ENCODE data around the gene CDK14.

CDK14 gene

DNA sequence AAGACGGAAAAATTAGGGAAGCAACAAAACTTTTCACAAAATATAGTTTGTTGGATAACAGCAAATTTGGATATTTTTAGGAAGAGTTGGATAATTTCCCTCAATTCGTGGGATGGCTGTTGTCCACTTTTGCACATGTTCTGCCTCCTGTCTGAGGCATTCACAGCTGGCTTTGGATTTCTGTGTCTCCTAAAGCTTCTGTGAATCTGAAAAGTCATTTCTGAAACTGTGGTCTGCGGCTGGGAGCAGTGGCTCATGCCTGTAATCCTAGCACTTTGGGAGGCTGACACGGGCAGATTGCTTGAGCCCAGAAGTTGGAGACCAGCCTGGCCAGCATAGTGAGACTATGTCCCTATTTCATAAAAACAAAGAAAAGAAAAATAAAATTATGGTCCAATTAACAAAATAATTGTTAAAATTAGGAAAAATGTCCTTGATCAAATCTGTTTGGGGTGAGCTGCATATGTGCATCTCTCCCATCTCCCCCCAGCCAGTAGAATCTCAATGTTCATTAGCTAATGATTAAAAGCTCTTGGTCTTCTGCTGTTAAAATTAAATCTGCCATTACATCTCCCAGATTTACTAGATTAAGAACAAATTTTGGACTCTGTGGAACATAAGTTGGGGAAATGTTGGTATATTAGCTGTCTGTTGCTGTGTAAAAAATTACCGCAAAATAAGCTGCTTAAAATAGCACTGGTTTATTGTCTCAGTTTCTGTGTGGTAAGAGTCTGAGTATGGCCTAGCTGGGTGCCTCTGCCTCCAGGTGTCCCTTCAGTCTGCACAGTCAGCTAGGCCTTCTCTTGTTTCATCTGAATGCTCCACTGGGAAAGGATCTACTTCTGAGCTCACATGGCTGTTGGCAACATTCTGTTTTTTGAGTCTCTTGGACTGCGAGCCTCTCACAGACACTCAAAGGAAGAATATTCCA lies 336.1 kb downstream of the CDK14 start:
- no peak for DNase-seq (ENCODE audit: insufficient read length, low spot score)
- no peak for FAIRE-seq

DNA sequence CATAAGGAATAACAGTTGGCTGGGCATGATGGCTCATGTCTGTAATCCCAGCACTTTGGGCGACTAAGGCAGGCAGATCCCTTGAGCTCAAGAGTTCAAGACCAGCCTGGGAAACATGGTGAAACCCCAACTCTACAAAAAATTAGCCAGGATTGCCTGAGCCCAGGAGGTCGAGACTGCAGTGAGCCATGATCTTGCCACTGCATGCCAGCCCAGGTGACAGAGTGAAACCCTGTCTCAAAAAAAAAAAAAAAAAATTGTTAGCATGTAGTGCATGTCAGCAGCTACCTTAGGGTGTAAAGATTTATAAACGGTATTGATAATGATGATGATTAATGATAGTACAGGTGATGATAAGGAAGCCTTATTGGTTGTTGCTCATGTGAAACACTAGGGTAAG lies 336.9 kb downstream of the CDK14 start:
- FAIRE-seq: no peak

DNA sequence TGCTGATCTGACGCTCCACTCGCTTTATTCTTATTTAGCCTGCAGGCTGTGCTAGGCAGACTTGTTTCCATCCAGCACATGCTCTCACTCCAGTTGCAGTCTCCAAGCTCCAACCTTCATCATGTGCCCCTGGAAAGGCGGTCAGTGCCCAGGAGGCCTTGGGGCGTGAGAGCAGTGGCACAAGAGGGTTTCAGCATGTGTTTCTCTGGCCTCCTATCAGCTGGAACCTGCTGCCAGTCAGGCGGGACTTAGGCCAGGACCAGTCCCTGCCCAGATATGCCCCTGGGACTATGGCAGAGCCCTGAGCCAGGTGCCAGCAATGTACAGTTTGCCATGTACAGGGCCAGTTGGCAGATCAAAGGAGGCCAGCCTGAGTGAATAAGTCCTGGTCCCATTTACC lies 337.9 kb downstream of the CDK14 start:
- no peak for FAIRE-seq
- DNase-seq (ENCODE audit: insufficient read length, low spot score): no peak

More for the DNA sequence above, 336.9 kb downstream of the CDK14 start:
- DNase-seq (ENCODE audit: insufficient read length, low spot score): no peak

DNA sequence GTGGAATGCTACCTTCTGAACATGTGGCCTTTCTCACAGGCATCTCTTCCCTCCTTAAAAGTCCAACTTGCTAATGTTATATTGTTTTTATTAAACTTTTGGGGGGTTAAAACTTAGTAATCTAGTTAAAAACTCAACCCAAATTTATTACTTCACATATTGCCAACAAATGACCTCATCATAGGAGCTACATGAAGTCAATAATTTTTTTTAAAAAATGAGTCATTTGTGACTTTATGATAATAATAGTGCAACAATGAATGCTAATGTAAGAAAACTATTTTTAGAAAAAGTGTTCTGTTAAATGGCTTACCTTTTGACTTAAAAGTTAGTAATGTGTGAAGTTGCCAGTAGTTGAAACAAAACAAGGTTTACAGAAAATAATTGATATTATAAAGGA lies 342.2 kb downstream of the CDK14 start:
- FAIRE-seq (no peak), DNase-seq (ENCODE audit: insufficient read length, low spot score) (no peak)

DNA sequence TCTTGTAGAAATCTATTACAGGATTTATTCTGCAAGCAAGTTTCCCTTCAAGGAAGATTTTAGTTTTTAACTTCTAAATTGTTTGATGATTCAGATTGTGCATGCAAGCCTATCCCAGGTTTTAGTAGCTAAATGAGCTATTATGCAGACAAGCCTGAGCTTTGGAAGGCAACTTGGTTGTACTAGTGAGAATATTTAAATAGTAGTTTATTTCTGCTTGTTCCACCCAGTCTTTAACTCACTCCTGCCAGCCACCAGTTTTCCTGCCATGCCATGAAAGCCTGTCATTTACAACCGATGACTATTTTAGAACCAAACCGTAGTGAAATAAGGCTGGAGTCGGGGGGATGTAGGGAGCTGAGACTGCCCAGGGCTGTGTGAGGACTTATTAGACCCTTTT lies 343.5 kb downstream of the CDK14 start:
- FAIRE-seq: no peak
- no peak for DNase-seq (ENCODE audit: insufficient read length, low spot score)

DNA sequence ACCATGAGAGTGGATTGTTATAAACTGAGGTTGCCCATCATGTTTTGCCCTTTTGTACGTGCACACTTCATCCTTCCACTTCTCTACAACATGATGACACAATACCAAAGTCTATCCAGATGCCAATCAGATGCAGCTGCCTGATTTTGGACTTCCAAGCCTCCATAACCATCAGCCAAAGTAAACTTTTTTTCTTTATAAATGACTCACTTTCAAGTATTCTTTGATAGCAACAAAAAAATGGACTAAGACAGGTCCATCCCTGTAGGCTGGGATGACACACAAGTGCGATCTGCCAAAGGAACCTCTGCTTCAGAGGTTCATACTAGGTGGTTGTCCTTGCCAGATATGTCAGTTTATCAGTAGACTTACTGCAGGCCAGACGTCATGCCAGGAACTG lies 347.9 kb downstream of the CDK14 start:
- FAIRE-seq: no peak

DNA sequence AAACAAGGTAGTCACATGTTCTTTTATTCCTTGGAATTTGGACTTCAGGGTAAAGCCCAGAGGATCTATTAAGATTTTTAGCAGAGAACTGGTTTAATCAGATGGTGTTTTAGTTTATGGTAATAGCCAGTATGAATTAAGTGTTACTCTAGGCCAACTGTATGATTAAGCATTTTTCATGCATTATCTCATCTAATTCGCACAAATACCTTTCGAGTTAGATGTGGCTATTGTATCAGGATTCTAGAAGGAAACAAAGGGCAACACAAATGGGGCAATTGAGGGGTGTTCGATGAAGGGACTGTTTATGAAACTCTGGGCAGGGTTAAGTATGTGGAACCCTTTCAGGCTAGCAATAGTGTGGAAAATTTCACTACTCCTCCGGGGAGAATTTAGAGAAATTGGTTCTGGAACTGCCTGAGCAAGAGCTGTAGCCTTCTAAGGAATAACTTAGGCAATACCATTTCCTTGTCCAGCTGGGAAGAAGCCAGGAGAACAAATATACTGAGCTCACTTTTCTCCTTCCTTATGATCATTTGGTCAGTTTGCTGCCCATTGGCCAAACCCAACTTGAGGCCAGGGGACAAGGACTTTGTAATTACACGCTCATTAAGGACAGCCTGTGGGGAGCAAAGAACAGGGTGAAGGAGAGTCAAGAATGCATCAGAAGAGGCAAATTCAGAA lies 349.1 kb downstream of the CDK14 start:
- FAIRE-seq (no peak), DNase-seq (ENCODE audit: insufficient read length, low spot score) (no peak)

More for the DNA sequence above, 347.9 kb downstream of the CDK14 start:
- DNase-seq (ENCODE audit: insufficient read length, low spot score): no peak

DNA sequence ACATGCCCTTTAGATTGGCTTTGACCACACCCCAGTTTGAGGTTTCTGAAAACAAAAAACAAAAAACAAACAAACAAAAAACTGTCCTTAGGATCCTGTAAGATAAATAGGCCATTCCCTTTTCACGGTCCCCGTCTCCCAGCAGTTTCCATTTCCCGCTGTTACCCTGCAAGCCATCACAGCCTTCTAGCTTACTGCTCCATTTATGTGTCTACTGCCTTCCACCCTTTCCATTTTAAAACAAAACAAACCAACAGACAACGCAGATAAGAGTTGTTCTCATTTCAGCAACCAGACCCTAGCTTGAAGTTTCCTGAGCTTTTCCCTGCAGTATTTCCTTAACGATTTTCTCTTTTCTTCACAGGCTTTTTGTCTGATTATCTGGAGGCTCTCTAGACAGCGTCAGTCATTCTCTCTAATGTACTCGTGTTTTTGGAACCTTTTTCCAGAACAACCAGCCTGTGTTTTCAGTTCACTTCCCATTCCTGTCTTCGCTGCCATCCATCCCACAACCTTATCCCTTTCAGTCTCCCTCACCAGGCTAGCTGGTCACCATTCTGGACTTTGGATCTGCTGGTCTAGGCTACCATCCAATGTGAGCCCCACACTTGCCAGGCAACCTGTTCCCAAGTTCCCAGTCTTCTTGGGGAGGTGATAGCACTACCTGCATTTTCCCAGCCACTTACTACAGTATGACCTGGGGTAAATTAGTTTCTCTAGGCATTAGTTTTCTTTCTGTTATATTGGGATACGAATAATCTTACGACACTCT lies 350.8 kb downstream of the CDK14 start:
- FAIRE-seq (no peak), DNase-seq (ENCODE audit: insufficient read length, low spot score) (no peak)

DNA sequence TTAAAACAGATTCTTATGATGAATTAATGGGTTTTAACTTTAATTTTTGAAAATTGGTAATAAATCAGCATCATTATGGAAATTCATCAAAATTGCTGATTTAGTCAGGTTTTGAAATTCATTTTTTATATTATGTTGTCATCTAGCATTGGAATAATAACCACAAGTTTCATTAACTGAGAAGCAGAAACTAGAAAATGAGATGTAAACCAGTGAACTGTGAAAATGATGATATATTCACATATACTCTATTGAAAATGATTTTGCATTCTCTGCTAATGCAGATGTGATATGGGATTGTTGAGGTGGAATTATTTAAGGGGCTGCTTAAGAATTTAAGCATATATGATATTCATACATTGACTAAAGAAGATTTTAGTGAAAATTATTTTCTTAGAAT lies 352.0 kb downstream of the CDK14 start:
- no peak for FAIRE-seq
- no peak for DNase-seq (ENCODE audit: insufficient read length, low spot score)

DNA sequence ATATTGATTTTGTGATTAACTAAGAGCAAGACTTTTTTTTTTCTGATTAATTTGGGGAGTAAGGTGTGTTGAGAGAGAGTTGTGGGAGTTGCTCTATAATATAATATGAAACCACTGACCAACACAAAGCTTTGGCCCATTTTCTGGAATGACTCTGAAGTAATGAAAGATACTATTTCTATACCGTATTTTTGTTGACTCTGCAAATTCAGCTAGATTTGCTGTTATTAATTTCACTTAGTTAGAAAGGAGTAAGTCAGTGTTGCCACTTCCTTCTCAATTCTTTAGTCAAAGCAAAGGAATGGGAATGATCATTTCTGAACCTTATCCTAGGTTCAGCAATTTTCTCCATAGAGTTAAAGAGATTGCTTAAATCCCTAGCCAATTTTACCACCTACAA lies 355.1 kb downstream of the CDK14 start:
- DNase-seq (ENCODE audit: insufficient read length, low spot score) (no peak), FAIRE-seq (no peak)

DNA sequence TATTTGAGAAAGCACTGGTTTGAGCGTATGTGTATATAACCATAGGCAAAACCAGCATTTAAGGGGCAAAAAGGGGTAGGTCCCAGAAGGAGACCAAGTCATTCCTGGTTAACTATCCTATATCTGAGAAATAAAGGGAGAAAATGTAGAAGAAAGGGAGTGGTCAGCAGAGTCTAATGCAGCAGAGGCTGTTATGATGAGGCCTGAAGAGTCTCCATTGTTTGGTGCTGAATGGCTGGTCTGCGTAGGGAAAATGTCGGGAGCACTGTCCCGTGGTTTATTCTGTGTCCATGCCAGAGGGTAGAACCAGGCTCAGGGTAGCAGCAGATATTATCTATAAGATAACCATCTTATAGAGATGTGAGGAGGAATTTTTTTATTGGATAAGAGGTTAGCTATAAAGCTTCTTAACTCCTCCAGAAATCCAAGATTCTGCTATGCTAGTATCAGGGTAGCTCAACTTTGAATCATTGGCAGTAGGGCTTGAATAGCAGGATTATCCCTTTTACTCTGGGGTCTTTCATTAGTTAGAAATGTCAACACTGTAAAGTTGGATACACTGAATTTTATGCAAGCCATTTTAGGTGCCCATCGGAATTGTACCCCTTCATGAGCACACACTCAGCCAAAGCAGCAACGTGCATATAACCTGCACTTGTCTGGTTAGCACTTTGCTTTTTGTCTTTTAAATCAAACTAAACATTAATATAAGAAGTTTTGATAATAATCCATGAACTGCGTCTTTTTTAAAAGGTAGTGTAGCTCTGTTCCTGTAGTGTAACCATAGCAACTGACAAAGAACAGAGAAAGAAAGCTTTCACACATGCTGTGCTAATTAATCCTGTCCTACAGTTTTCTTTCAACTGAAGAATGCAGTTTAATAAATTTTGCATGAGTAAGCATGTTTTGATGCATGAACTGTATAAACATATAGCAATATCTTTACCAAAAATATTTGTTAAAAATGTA lies 356.1 kb downstream of the CDK14 start:
- FAIRE-seq (no peak), DNase-seq (ENCODE audit: insufficient read length, low spot score) (no peak)

DNA sequence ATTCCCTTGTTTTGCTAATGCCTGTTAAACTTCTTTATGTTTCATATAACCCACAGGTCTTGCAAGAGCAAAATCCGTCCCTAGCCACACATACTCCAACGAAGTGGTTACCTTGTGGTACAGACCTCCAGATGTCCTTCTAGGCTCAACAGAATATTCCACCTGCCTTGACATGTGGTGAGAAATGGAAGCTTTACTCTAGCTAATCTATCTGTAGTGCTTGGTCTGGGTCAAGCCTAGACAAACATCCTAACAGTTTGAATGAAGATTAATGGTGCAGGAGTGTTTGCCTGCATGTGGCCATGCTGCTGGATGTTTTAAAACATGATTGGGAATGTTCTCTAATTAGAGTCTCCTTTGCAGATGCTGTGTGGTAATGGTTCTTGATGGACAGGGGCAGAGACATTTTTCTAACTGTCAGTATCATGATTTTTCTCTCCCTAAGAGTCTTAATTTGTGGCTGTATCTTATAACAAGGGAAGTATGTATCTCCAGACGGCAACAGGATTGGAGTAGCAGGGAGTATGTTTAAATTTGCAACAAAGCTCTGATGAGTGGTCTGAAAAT lies 359.6 kb downstream of the CDK14 start:
- DNase-seq (ENCODE audit: insufficient read length, low spot score) (no peak), FAIRE-seq (no peak)

DNA sequence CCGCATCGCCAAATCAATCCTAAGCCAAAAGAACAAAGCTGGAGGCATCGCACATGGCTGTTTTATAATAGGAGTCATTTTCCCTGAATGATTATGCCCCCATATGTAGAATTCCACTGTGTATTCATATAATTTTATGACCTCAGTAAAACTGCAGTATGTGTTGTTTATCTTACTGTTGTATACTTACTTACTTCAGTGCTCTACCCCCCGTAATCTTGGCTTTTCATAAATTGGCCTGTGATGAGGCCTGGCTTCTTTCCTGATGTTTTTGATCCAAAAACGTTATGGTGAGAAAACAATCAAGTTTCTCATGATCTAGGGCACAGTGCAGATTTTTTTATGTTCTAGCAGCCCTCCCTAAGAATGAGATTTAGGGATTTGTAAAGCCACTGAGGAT lies 361.8 kb downstream of the CDK14 start:
- DNase-seq (ENCODE audit: insufficient read length, low spot score) (no peak), FAIRE-seq (no peak)

DNA sequence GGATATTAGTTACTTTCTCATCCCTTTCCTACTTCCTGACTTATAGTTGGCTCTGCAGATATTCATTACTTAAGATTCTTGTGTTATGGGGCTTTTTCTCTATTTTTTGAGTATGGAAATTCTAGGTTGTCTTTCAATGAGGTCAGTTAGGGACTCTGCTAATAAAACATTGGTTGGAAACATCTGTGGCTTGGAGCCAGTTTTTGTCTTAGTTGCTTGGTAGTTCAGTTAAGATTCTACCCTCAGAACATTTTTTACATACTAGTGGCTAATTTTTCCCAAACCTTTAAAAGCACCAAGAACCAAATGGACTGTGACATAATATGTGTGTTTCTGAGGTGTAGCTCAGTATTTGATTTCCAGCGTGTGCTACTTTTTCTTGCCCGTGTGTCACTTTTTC lies 362.5 kb downstream of the CDK14 start:
- FAIRE-seq (no peak), DNase-seq (ENCODE audit: insufficient read length, low spot score) (no peak)

DNA sequence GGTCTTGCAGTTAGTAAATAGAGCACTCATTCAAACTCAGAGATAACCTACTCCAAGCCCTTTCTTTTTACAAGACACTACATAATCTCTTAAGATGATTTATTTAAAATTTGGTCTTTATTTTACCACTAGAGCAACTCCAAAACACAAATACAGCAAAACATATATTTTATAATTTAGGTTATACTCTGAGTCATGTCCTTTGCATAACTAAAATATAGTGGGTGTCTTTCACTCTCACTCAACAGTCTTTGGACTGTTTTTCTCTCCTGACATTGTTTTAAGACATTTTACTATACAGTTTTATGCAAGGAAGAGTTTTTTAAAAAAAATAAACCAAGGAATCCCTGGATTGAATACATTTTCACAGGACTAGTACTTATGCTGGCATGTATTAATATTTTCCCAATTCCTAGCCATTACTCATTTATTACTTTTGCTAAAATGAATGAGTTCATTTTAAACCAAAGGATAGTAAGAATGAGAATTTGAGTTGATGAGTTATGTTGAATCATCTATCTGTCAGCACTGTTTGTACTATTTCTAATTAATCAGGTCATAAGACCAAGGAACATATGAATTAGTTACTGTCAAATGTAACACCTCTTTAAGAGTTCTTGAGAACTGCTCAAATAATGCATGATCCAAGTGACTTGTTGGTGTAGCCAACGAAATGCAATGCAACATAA lies 365.1 kb downstream of the CDK14 start:
- FAIRE-seq: no peak
- no peak for DNase-seq (ENCODE audit: insufficient read length, low spot score)

DNA sequence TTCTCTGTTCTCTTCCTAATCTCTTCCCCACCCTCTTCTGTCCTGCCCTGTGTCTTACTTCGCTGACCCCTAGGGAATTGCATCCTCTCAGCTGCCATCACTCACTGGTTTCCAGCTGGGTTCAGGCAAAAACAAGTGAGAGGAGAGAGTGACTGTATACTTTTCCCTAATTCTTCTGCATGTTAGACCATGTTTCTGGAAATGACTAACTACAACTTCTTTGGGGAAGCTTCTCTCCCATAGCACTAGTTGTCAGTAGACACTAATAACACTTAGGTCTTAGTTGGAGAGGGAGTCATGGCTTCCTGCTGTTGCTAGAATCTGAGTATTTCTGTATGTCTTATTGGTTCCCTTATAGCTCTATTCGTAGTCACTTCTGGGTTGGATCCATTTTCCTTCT lies 369.1 kb downstream of the CDK14 start:
- FAIRE-seq: no peak

DNA sequence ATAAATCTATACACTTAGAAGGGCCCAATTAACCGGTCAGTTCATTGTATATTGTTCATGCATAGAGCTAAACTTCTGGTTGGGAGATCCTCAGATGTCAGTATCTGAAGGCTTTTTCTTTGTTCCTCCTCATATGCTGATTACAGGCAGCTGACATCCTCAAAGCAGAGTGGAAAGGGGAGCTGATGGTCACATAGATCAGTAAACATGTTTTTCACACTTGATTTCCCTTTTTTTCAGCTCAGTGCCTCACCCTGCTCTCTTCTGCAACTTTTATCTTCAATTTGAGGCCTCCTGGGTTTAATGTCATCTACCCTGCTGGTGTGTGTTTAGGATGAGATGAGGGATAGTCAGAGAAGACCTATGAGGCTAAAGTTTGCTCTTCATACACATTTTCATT lies 370.2 kb downstream of the CDK14 start:
- no peak for FAIRE-seq

More for the DNA sequence above, 369.1 kb downstream of the CDK14 start:
- DNase-seq (ENCODE audit: insufficient read length, low spot score): no peak

DNA sequence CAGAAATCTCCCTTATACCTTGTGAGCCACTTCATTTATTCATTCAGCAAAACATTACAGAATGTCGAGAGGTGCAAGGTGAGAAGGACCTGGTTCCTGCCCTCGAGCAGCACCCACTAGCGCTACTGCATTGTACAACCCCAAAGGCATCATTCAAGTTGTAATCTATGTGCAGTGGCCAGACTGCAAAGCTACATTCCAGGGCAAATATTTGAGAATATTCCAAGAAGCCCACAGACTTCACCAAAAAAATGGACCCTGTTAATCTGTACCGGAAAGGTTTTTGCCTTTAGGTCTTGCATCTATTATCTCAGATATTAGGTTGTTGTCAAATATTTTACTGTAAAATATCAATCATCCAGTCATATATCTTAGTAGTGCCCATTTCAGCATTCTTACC lies 372.8 kb downstream of the CDK14 start:
- DNase-seq (ENCODE audit: insufficient read length, low spot score) (no peak), FAIRE-seq (no peak)

More for the DNA sequence above, 370.2 kb downstream of the CDK14 start:
- DNase-seq (ENCODE audit: insufficient read length, low spot score): no peak

DNA sequence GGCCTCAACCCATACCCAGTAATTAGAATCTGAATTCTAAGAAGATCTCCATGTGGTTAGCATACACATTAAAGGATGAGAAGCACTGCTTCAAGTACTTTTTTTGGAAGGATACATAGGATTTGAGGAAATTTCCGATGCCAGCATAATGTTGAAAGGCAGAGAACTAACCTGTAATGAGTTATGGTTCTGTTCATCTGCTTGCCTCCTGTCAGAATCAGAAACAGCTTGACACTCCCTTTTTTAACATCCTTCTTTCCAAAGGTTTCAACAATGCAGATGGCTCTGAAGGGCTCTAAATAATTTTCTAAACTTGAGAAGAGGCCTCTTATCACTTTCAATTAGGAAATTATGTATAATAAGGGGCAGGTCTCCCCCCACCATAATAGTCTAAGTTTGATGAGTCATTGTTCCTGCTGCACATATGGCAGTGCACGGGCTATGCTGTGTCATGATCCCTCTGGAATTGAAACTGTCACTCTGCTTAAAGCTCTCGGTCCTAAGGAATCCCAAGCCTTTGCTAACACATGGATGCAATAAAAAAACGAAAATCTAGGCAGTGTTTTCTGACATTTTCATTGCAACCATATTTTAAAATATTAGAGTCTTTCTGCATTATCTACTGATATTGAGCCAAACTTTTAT lies 376.9 kb downstream of the CDK14 start:
- DNase-seq (ENCODE audit: insufficient read length, low spot score) (no peak), FAIRE-seq (no peak)

Measured in HTR-8/SVneo (cell line).